GM12878 (cell line): ENCODE measurements around the gene PBRM1. TPM values are rescaled to one million over a fixed set of nuclear protein-coding genes. Genes with fewer than 3 reads are reported as not detected.

ENCODE experiments used
- MXI1 ChIP-seq: fragments of 150-350 bp; IDR thresholded peaks from 2 replicates; pipeline ENCODE4 v1.6.1; 2011; ENCODE audit warnings: low read depth, mild to moderate bottlenecking, inconsistent platforms, low read length, improper control_type of control experiment
- RBBP5 ChIP-seq: fragments of 200-600 bp; sonication (generic); conservative IDR thresholded peaks from 2 replicates; pipeline ENCODE4 v1.6.1; 2016
- TAF1 ChIP-seq: IDR thresholded peaks from 2 replicates; pipeline ENCODE4 v1.6.1; 2011; ENCODE audit warnings: mild to moderate bottlenecking, low read depth, low read length, borderline replicate concordance
- ZNF274 ChIP-seq: IDR thresholded peaks from one replicate; pipeline ENCODE4 v1.8.0; 2011; ENCODE audit not compliant: insufficient read length, insufficient read depth
- polyA plus RNA-seq, 11 experiments: library from polyadenylated mRNA; depleted of rRNA in 4 of 11; unstranded in 6 of 11; stranded (reverse) in 5 of 11; fragments of >200 nt; fragmentation: Nextera tagmentation in 4 of 11; fragmentation: Illumina TruSeq in 1 of 11; extraction: Ambion mirVana in 4 of 11; extraction: Trizol in 1 of 11; gene quantifications; 1 replicate in 1 of 11; 2 replicates in 10 of 11; pipeline versions ENCODE4 v1.2.1 to v1.2.3, GENCODE V29; 2011 to 2016; ENCODE audit warnings: inconsistent platforms in 2 of 11, missing spikeins in 2 of 11, low read depth in 1 of 11
- total RNA-seq, 4 experiments: library from RNA; depleted of rRNA in 3 of 4; stranded (reverse); fragments of >200 nt in 3 of 4; fragmentation: Illumina TruSeq in 1 of 4; extraction: Trizol in 1 of 4; gene quantifications; 2 replicates each; pipeline versions ENCODE4 v1.2.1 to v1.2.3, GENCODE V29; 2013 to 2021
- TF ChIP-seq, protein P1 (sequence below): fragments of 450-650 bp; IDR thresholded peaks from 2 replicates; pipeline ENCODE4 v1.6.1; 2017; ENCODE audit warnings: low read depth, mild to moderate bottlenecking, moderate library complexity
- TF ChIP-seq, protein P2 (sequence below): fragments of 450-650 bp; formaldehyde crosslinking; IDR thresholded peaks from 2 replicates; pipeline ENCODE4 v1.4.0; 2020; ENCODE audit warnings: mild to moderate bottlenecking, moderate library complexity
- TF ChIP-seq, protein P3 (sequence below): fragments of 150-350 bp; IDR thresholded peaks from 2 replicates; pipeline ENCODE4 v1.6.1; 2016; ENCODE audit warnings: low read depth, low read length
- TF ChIP-seq, protein P4 (sequence below): fragments of 450-650 bp; IDR thresholded peaks from 2 replicates; pipeline ENCODE4 v1.6.1; 2017; ENCODE audit warnings: mild to moderate bottlenecking, low read depth, inconsistent platforms; ENCODE audit not compliant: poor library complexity, severe bottlenecking
- TF ChIP-seq, protein P5 (sequence below): IDR thresholded peaks from 2 replicates; pipeline ENCODE4 v1.6.1; 2011; ENCODE audit warnings: borderline replicate concordance, low read depth, mild to moderate bottlenecking, moderate library complexity, mixed read lengths, low read length; ENCODE audit not compliant: insufficient read depth; ENCODE audit errors: extremely low read length
- TF ChIP-seq, protein P6 (sequence below): fragments of 450-650 bp; IDR thresholded peaks from 2 replicates; pipeline ENCODE4 v1.6.1; 2018; ENCODE audit warnings: mild to moderate bottlenecking, low read depth, moderate library complexity; ENCODE audit not compliant: partially characterized antibody

The PBRM1 gene
- total and polyA plus RNA-seq, 10 of the 15 experiments (the other 5 are each of a cell fraction or from before 2014, with no cell fraction given) = 8.9 to 88.9 (median 39.3) TPM

DNA sequence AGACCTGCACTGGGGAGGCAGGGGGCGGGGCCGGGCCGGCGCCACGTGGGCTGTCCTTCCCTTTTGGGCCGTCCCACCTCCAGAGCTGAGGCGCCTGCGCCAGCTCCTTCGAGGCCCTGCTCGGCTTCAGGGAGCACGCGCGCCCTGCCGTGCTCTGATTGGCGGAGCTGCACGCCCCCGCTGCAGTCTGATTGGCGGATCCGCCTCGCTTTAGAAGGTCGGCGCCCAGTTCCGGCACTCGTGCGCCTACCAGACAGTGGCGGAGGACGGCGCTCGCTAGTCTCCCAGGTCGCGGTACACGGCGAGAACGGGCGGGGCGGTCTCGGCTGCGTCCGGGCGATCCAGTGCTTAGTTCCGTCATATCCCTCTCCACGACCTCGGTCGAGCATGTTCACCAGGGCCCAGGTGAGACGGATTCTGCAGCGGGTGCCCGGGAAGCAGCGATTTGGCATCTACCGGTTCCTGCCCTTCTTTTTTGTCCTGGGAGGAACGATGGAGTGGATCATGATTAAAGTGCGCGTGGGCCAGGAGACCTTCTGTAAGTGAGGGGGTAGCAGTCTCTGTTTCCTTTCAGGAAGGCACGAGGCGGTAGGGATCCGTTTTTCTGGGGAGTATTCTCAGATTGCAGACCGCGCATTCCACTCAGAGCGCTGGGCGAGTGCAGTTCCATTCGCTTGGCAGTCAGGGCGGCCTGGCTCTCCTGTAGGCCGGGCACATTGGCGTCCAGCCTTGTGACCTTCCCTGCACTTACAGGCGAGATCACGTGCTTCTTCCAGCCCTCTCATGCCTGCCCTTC, 149.1 kb downstream of the PBRM1 start, which contains the start of gene UQCC5 (continued):
- TF ChIP-seq, protein P1, sequence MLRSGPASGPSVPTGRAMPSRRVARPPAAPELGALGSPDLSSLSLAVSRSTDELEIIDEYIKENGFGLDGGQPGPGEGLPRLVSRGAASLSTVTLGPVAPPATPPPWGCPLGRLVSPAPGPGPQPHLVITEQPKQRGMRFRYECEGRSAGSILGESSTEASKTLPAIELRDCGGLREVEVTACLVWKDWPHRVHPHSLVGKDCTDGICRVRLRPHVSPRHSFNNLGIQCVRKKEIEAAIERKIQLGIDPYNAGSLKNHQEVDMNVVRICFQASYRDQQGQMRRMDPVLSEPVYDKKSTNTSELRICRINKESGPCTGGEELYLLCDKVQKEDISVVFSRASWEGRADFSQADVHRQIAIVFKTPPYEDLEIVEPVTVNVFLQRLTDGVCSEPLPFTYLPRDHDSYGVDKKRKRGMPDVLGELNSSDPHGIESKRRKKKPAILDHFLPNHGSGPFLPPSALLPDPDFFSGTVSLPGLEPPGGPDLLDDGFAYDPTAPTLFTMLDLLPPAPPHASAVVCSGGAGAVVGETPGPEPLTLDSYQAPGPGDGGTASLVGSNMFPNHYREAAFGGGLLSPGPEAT = peak; percentile 58; the same call in 1 of the 2 replicates
- TF ChIP-seq MXI1 (peak; percentile 85), ZNF274 (no peak), RBBP5 (no peak), TAF1 (peak; percentile 95)
- TF ChIP-seq, protein P2, sequence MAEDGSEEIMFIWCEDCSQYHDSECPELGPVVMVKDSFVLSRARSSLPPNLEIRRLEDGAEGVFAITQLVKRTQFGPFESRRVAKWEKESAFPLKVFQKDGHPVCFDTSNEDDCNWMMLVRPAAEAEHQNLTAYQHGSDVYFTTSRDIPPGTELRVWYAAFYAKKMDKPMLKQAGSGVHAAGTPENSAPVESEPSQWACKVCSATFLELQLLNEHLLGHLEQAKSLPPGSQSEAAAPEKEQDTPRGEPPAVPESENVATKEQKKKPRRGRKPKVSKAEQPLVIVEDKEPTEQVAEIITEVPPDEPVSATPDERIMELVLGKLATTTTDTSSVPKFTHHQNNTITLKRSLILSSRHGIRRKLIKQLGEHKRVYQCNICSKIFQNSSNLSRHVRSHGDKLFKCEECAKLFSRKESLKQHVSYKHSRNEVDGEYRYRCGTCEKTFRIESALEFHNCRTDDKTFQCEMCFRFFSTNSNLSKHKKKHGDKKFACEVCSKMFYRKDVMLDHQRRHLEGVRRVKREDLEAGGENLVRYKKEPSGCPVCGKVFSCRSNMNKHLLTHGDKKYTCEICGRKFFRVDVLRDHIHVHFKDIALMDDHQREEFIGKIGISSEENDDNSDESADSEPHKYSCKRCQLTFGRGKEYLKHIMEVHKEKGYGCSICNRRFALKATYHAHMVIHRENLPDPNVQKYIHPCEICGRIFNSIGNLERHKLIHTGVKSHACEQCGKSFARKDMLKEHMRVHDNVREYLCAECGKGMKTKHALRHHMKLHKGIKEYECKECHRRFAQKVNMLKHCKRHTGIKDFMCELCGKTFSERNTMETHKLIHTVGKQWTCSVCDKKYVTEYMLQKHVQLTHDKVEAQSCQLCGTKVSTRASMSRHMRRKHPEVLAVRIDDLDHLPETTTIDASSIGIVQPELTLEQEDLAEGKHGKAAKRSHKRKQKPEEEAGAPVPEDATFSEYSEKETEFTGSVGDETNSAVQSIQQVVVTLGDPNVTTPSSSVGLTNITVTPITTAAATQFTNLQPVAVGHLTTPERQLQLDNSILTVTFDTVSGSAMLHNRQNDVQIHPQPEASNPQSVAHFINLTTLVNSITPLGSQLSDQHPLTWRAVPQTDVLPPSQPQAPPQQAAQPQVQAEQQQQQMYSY = no peak
- TF ChIP-seq, protein P3, sequence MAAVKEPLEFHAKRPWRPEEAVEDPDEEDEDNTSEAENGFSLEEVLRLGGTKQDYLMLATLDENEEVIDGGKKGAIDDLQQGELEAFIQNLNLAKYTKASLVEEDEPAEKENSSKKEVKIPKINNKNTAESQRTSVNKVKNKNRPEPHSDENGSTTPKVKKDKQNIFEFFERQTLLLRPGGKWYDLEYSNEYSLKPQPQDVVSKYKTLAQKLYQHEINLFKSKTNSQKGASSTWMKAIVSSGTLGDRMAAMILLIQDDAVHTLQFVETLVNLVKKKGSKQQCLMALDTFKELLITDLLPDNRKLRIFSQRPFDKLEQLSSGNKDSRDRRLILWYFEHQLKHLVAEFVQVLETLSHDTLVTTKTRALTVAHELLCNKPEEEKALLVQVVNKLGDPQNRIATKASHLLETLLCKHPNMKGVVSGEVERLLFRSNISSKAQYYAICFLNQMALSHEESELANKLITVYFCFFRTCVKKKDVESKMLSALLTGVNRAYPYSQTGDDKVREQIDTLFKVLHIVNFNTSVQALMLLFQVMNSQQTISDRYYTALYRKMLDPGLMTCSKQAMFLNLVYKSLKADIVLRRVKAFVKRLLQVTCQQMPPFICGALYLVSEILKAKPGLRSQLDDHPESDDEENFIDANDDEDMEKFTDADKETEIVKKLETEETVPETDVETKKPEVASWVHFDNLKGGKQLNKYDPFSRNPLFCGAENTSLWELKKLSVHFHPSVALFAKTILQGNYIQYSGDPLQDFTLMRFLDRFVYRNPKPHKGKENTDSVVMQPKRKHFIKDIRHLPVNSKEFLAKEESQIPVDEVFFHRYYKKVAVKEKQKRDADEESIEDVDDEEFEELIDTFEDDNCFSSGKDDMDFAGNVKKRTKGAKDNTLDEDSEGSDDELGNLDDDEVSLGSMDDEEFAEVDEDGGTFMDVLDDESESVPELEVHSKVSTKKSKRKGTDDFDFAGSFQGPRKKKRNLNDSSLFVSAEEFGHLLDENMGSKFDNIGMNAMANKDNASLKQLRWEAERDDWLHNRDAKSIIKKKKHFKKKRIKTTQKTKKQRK = no peak
- TF ChIP-seq, protein P4, sequence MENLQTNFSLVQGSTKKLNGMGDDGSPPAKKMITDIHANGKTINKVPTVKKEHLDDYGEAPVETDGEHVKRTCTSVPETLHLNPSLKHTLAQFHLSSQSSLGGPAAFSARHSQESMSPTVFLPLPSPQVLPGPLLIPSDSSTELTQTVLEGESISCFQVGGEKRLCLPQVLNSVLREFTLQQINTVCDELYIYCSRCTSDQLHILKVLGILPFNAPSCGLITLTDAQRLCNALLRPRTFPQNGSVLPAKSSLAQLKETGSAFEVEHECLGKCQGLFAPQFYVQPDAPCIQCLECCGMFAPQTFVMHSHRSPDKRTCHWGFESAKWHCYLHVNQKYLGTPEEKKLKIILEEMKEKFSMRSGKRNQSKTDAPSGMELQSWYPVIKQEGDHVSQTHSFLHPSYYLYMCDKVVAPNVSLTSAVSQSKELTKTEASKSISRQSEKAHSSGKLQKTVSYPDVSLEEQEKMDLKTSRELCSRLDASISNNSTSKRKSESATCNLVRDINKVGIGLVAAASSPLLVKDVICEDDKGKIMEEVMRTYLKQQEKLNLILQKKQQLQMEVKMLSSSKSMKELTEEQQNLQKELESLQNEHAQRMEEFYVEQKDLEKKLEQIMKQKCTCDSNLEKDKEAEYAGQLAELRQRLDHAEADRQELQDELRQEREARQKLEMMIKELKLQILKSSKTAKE = no peak
- TF ChIP-seq, protein P5, sequence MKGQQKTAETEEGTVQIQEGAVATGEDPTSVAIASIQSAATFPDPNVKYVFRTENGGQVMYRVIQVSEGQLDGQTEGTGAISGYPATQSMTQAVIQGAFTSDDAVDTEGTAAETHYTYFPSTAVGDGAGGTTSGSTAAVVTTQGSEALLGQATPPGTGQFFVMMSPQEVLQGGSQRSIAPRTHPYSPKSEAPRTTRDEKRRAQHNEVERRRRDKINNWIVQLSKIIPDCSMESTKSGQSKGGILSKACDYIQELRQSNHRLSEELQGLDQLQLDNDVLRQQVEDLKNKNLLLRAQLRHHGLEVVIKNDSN = peak; percentile 89
- TF ChIP-seq, protein P6, sequence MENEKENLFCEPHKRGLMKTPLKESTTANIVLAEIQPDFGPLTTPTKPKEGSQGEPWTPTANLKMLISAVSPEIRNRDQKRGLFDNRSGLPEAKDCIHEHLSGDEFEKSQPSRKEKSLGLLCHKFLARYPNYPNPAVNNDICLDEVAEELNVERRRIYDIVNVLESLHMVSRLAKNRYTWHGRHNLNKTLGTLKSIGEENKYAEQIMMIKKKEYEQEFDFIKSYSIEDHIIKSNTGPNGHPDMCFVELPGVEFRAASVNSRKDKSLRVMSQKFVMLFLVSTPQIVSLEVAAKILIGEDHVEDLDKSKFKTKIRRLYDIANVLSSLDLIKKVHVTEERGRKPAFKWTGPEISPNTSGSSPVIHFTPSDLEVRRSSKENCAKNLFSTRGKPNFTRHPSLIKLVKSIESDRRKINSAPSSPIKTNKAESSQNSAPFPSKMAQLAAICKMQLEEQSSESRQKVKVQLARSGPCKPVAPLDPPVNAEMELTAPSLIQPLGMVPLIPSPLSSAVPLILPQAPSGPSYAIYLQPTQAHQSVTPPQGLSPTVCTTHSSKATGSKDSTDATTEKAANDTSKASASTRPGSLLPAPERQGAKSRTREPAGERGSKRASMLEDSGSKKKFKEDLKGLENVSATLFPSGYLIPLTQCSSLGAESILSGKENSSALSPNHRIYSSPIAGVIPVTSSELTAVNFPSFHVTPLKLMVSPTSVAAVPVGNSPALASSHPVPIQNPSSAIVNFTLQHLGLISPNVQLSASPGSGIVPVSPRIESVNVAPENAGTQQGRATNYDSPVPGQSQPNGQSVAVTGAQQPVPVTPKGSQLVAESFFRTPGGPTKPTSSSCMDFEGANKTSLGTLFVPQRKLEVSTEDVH = no peak
